A673 (cell line): ENCODE results near the gene CDH23. TPM values are rescaled to one million over a fixed set of nuclear protein-coding genes. Genes with fewer than 3 reads are reported as not detected.

Experiments used
- BruUV-seq: library from RNA; stranded (reverse); fragments of 400-500 nt; replicated peaks from 2 replicates; lab custom pipeline; 2021; lab: Mats Ljungman, UMichigan
- CTCF ChIA-PET: fragments of 300-600 bp; sonication (Branson Sonifier 250); formaldehyde crosslinking; loops from one replicate; lab custom pipeline; 2022; ENCODE audit warnings: antibody characterized with exemption; lab: Charles Lee
- POLR2A ChIA-PET: fragments of 300-600 bp; sonication (Branson Sonifier 250); formaldehyde crosslinking; loops from one replicate; lab custom pipeline; 2022; ENCODE audit warnings: antibody characterized with exemption; ENCODE audit not compliant: low non-redundant PET; lab: Charles Lee
- DNase-seq: peaks from one replicate; pipeline ENCODE4 v3.0.0-alpha.2; 2015; ENCODE audit warnings: low spot score
- H3K27ac ChIP-seq: fragments of 200-600 bp; sonication (generic); 2 replicates; pipeline ENCODE4 v1.5.1; 2016; ENCODE audit warnings: mixed run types, low read depth, mild to moderate bottlenecking, mixed read lengths, antibody characterized with exemption, low read length; ENCODE audit not compliant: poor library complexity, severe bottlenecking
- H3K27me3 ChIP-seq: fragments of 200-600 bp; sonication (generic); replicated peaks from 2 replicates; pipeline ENCODE4 v1.6.1; 2017; ENCODE audit warnings: mixed run types, low read depth, mild to moderate bottlenecking, mixed read lengths, antibody characterized with exemption, low read length; ENCODE audit not compliant: insufficient read depth, poor library complexity
- H3K36me3 ChIP-seq: fragments of 200-600 bp; sonication (generic); 2 replicates; pipeline ENCODE4 v1.6.1; 2016; ENCODE audit warnings: mixed run types, mild to moderate bottlenecking, mixed read lengths, antibody characterized with exemption, low read length; ENCODE audit not compliant: insufficient read depth, poor library complexity, severe bottlenecking
- H3K4me1 ChIP-seq: fragments of 200-600 bp; sonication (generic); 2 replicates; pipeline ENCODE4 v1.6.1; 2017; ENCODE audit warnings: mixed run types, mild to moderate bottlenecking, mixed read lengths, antibody characterized with exemption, low read length; ENCODE audit not compliant: insufficient read depth, poor library complexity, severe bottlenecking
- H3K4me3 ChIP-seq: fragments of 200-600 bp; sonication (generic); 2 replicates; pipeline ENCODE4 v1.5.1; 2016; ENCODE audit warnings: low read depth, mixed run types, mild to moderate bottlenecking, mixed read lengths, low read length; ENCODE audit not compliant: poor library complexity, severe bottlenecking
- H3K9me3 ChIP-seq: fragments of 200-600 bp; sonication (generic); 2 replicates; pipeline ENCODE4 v1.6.1; 2016; ENCODE audit warnings: mixed run types, low read depth, mild to moderate bottlenecking, mixed read lengths, antibody characterized with exemption, low read length; ENCODE audit not compliant: poor library complexity, severe bottlenecking
- CTCF ChIP-seq: fragments of 300-800, 200-600 bp; sonication (generic); conservative IDR thresholded peaks from 2 replicates; pipeline ENCODE4 v1.5.1; 2017; ENCODE audit warnings: low read depth, mild to moderate bottlenecking, antibody characterized with exemption, low read length, moderate library complexity, mixed read lengths
- EZH2 ChIP-seq: fragments of 200-600 bp; sonication (generic); IDR thresholded peaks from 2 replicates; pipeline ENCODE4 v1.6.1; 2017; ENCODE audit warnings: borderline replicate concordance, low read depth, mild to moderate bottlenecking, mixed read lengths, antibody characterized with exemption, low read length; ENCODE audit not compliant: poor library complexity, severe bottlenecking
- intact Hi-C: fragments of 100-400 bp; cut with micrococcal nuclease; formaldehyde crosslinking; loops from one replicate; pipeline ENCODE4 v1.10.0; 2022; ENCODE audit not compliant: unreplicated experiment
- total RNA-seq: library from RNA; stranded (reverse); gene quantifications from 2 replicates; pipeline ENCODE4 v1.2.3, GENCODE V29; 2021

Gene CDH23
- total RNA-seq, 1 experiment from 2014 or later, result 49.7 TPM

- Histone ChIP-seq H3K27ac (no peak overlapping the region), H3K4me1 (no peaks in the 10 kb centered on the region), H3K36me3 (no peaks in the 10 kb centered on the region), H3K4me3 (no peak overlapping the region), H3K9me3 (no peaks in the 10 kb centered on the region), H3K27me3 (no peaks in the 10 kb centered on the region)
- intact Hi-C loops, result no loop called here
- ChIA-PET POLR2A (no interaction called here), CTCF (no interaction called here)
- DNase-seq, result no peak
- no TSS peak for BruUV-seq
- TF ChIP-seq CTCF, result no peak
- TF ChIP-seq EZH2, result no peak
Measured at GRCh38 chr10:71798308-71798624, 401.5 kb downstream of the CDH23 start.

GRCh38 chr10:71799112-71799511 lies 402.4 kb downstream of the CDH23 start:
- intact Hi-C loops, result no loop called here
- H3K4me1 ChIP-seq, result no peaks in the 10 kb centered on the region
- CTCF ChIA-PET, result no interaction called here
- TF ChIP-seq CTCF, result no peak
- no peak for TF ChIP-seq EZH2
- no peaks in the 10 kb centered on the region for H3K36me3 ChIP-seq
- no peaks in the 10 kb centered on the region for H3K27me3 ChIP-seq
- BruUV-seq, result no TSS peak
- no peak overlapping the region for H3K27ac ChIP-seq
- POLR2A ChIA-PET, result no interaction called here
- H3K4me3 ChIP-seq, result no peak overlapping the region
- H3K9me3 ChIP-seq, result no peaks in the 10 kb centered on the region
- no peak for DNase-seq

- POLR2A ChIA-PET, result no interaction called here
- H3K9me3 ChIP-seq, result no peaks in the 10 kb centered on the region
- H3K27me3 ChIP-seq, result no peaks in the 10 kb centered on the region
- no peaks in the 10 kb centered on the region for H3K4me1 ChIP-seq
- H3K36me3 ChIP-seq, result no peaks in the 10 kb centered on the region
- intact Hi-C loops, result no loop called here
- no peak for DNase-seq
- no TSS peak for BruUV-seq
- CTCF ChIA-PET, result no interaction called here
- TF ChIP-seq EZH2 (no peak), CTCF (no peak)
- H3K4me3 ChIP-seq, result no peak overlapping the region
- H3K27ac ChIP-seq, result no peak overlapping the region
Measured at GRCh38 chr10:71799608-71800453, 403.1 kb downstream of the CDH23 start.
